HG03520 (cell line): ENCODE results near the gene PLEKHA7.
"Not testable (repeated sequence)": the region's sequence is repeated elsewhere in the genome, so short reads cannot be mapped to it uniquely, and the experiment has no call there.

ENCODE experiments used
- ATAC-seq: cut with Tn5 transposase; IDR thresholded peaks from one replicate; pipeline ENCODE4 v1.9.1; 2021; ENCODE audit warnings: mild to moderate bottlenecking, moderate library complexity; ENCODE audit not compliant: unreplicated experiment

PLEKHA7 gene

GRCh38 chr11:16889905-16890304, 124.3 kb downstream of the PLEKHA7 start:
- no peak for ATAC-seq

- not testable (repeated sequence) for ATAC-seq
Observed at GRCh38 chr11:16889010-16889409, 125.2 kb downstream of the PLEKHA7 start.

- ATAC-seq, result not testable (repeated sequence)
Observed at GRCh38 chr11:16887887-16888286, 126.3 kb downstream of the PLEKHA7 start.

- no peak for ATAC-seq
Observed at GRCh38 chr11:16883174-16883573, 131.0 kb downstream of the PLEKHA7 start.

- ATAC-seq, result no peak
Observed at GRCh38 chr11:16881766-16882165, 132.4 kb downstream of the PLEKHA7 start.

GRCh38 chr11:16881074-16881709, 133.0 kb downstream of the PLEKHA7 start:
- ATAC-seq, result no peak

GRCh38 chr11:16880184-16880801, 133.9 kb downstream of the PLEKHA7 start:
- ATAC-seq, result no peak

GRCh38 chr11:16879690-16880089, 134.5 kb downstream of the PLEKHA7 start:
- no peak for ATAC-seq

- ATAC-seq, result no peak
Observed at GRCh38 chr11:16876837-16877236, 137.4 kb downstream of the PLEKHA7 start.

- ATAC-seq, result no peak
Observed at GRCh38 chr11:16876053-16876752, 138.0 kb downstream of the PLEKHA7 start.

GRCh38 chr11:16874275-16874975, 139.8 kb downstream of the PLEKHA7 start:
- ATAC-seq, result no peak

- ATAC-seq, result no peak
Observed at GRCh38 chr11:16873289-16873688, 140.9 kb downstream of the PLEKHA7 start.

GRCh38 chr11:16871368-16871767, 142.8 kb downstream of the PLEKHA7 start:
- no peak for ATAC-seq

GRCh38 chr11:16867097-16867496, 147.1 kb downstream of the PLEKHA7 start:
- no peak for ATAC-seq

- ATAC-seq, result not testable (repeated sequence)
Observed at GRCh38 chr11:16864428-16864827, 149.8 kb downstream of the PLEKHA7 start.

GRCh38 chr11:16863389-16863788, 150.8 kb downstream of the PLEKHA7 start:
- no peak for ATAC-seq

- ATAC-seq, result no peak
Observed at GRCh38 chr11:16862726-16863125, 151.5 kb downstream of the PLEKHA7 start.

- ATAC-seq, result no peak
Observed at GRCh38 chr11:16861862-16862261, 152.4 kb downstream of the PLEKHA7 start.

- ATAC-seq, result no peak
Observed at GRCh38 chr11:16860617-16861016, 153.6 kb downstream of the PLEKHA7 start.

GRCh38 chr11:16859651-16860050, 154.6 kb downstream of the PLEKHA7 start:
- ATAC-seq, result no peak

- ATAC-seq, result no peak
Observed at GRCh38 chr11:16857186-16857585, 157.0 kb downstream of the PLEKHA7 start.
